Body of pancreas (tissue), 4 donors: Measurements from ENCODE around the gene CX3CL1.

Experiments
- CTCF ChIP-seq, 7 experiments: fragments of 450-650 bp in 4 of 7; fragments of 200-600 bp in 3 of 7; sonication (generic) in 3 of 7; IDR thresholded peaks; one replicate each; pipeline ENCODE4 v1.5.1; 2016 to 2019; ENCODE audit warnings: antibody characterized with exemption in 7 of 7
- POLR2A ChIP-seq, 3 donors: fragments of 450-650 bp; IDR thresholded peaks; one replicate each; pipeline ENCODE4 v1.6.1; 2016; ENCODE audit warnings: antibody characterized with exemption in 3 of 3, mild to moderate bottlenecking in 2 of 3

GRCh38 chr16:57374067-57374534 is 1.8 kb downstream of the CX3CL1 start:
- TF ChIP-seq CTCF (IDR thresholded peaks at IDR 0.05) (no peak), POLR2A (IDR thresholded peaks at IDR 0.05) (no peak)
